Left renal pelvis (tissue), 4 donors: ENCODE measurements around the gene MID2. TPM values are rescaled to one million over a fixed set of nuclear protein-coding genes. Genes with fewer than 3 reads are reported as not detected.
"Not testable (repeated sequence)": the region's sequence is repeated elsewhere in the genome, so short reads cannot be mapped to it uniquely, and the experiment has no call there.

Experiments used
- DNase-seq, 4 donors: peaks; one replicate each; pipeline ENCODE4 v3.0.0-alpha.2; 2013; ENCODE audit warnings: low read depth in 4 of 4, low spot score in 3 of 4
- polyA plus RNA-seq, 4 donors: library from polyadenylated mRNA; unstranded; fragments of 120-200 nt; gene quantifications; one replicate each; pipeline ENCODE4 v1.2.1, GENCODE V29; 2013; ENCODE audit not compliant: insufficient read length in 4 of 4

MID2 gene
- polyA plus RNA-seq, 4 donors = 10.5 to 13.2 (median 11.6) TPM

GRCh38 chrX:107935664-107936433 lies 110.2 kb downstream of the MID2 start:
- DNase-seq = no peak

- DNase-seq = no peak
These were observed 110.7 kb downstream of the MID2 start for GRCh38 chrX:107936434-107936730.

GRCh38 chrX:107940095-107940494 lies 114.4 kb downstream of the MID2 start:
- no peak for DNase-seq

- DNase-seq = not testable (repeated sequence)
These were observed 129.7 kb downstream of the MID2 start for GRCh38 chrX:107955337-107955736.

GRCh38 chrX:107968623-107969022 lies 143.0 kb downstream of the MID2 start:
- no peak for DNase-seq

- DNase-seq = no peak
These were observed 144.4 kb downstream of the MID2 start for GRCh38 chrX:107970073-107970472.

- no peak for DNase-seq
These were observed 146.0 kb downstream of the MID2 start for GRCh38 chrX:107971636-107972035.

Other genes starting within 250 kb of the MID2 start
- gene PRPS1, start 197.4 kb upstream of the MID2 start, polyA plus RNA-seq = 10 to 100 TPM; 44.4 to 58.0 (median 48.5) TPM
- gene TSC22D3, start 50.1 kb upstream of the MID2 start, polyA plus RNA-seq = 100 to 1,000 TPM in 3 of 4 donors, 10 to 100 TPM in 1; 72.8 to 127 (median 113) TPM
- under 1 TPM in 2 of 4 donors, not detected in 2; 0.14 to 0.20 TPM for gene NCBP2L, start 48.1 kb upstream of the MID2 start, polyA plus RNA-seq
- not detected for gene TEX13B, start 156.5 kb downstream of the MID2 start, polyA plus RNA-seq
- gene VSIG1, start 219.2 kb downstream of the MID2 start, polyA plus RNA-seq = 1 to 10 TPM in 3 of 4 donors, under 1 TPM in 1; 0.50 to 1.3 (median 1.1) TPM